Fibroblast of skin of back (primary cell): ENCODE data around the gene SIDT2.
A peak's percentile ranks its signal among the peaks of the same experiment; 100 is the strongest.

ENCODE experiments used
- DNase-seq: peaks from one replicate; pipeline ENCODE4 v3.0.0-alpha.2; 2013

Gene SIDT2

GRCh38 chr11:117222991-117223740 lies 44.6 kb downstream of the SIDT2 start:
- DNase-seq, result no peak

GRCh38 chr11:117223741-117224689 lies 45.5 kb downstream of the SIDT2 start:
- no peak for DNase-seq

GRCh38 chr11:117225553-117226170 lies 47.1 kb downstream of the SIDT2 start:
- DNase-seq, result no peak

GRCh38 chr11:117226388-117227385 lies 48.1 kb downstream of the SIDT2 start:
- peak; percentile 81 for DNase-seq

- no peak for DNase-seq
These were observed 49.5 kb downstream of the SIDT2 start for GRCh38 chr11:117228091-117228490.

- no peak for DNase-seq
These were observed 50.9 kb downstream of the SIDT2 start for GRCh38 chr11:117229411-117229810.

GRCh38 chr11:117229931-117230285 lies 51.4 kb downstream of the SIDT2 start:
- DNase-seq, result no peak

GRCh38 chr11:117230286-117230961 lies 51.9 kb downstream of the SIDT2 start:
- DNase-seq, result no peak

- no peak for DNase-seq
These were observed 52.7 kb downstream of the SIDT2 start for GRCh38 chr11:117230999-117231841.

- DNase-seq, result no peak
These were observed 53.2 kb downstream of the SIDT2 start, which contains the start of gene PCSK7 for GRCh38 chr11:117231842-117232091. Gene PCSK7, minus strand, starts transcription at chr11:117232073. Its CDS starts 2,229 bp downstream, at chr11:117229844.

- DNase-seq, result peak; percentile 78
These were observed 53.7 kb downstream of the SIDT2 start, which contains the start of gene RNF214 for GRCh38 chr11:117232092-117232878. Gene RNF214, plus strand, starts transcription at chr11:117232671. Its CDS starts 1,602 bp downstream, at chr11:117234273.

GRCh38 chr11:117232911-117233409 lies 54.4 kb downstream of the SIDT2 start:
- DNase-seq, result no peak

- DNase-seq, result no peak
These were observed 59.7 kb downstream of the SIDT2 start for GRCh38 chr11:117238221-117238620.

GRCh38 chr11:117239295-117239694 lies 60.8 kb downstream of the SIDT2 start:
- peak; percentile 93 for DNase-seq
